GM19351 (cell line): ENCODE data around the gene ALKBH3.

Experiments used
- ATAC-seq: cut with Tn5 transposase; IDR thresholded peaks from one replicate; pipeline ENCODE4 v1.9.1; 2021; ENCODE audit warnings: mild to moderate bottlenecking, moderate library complexity; ENCODE audit not compliant: unreplicated experiment

Gene ALKBH3

DNA sequence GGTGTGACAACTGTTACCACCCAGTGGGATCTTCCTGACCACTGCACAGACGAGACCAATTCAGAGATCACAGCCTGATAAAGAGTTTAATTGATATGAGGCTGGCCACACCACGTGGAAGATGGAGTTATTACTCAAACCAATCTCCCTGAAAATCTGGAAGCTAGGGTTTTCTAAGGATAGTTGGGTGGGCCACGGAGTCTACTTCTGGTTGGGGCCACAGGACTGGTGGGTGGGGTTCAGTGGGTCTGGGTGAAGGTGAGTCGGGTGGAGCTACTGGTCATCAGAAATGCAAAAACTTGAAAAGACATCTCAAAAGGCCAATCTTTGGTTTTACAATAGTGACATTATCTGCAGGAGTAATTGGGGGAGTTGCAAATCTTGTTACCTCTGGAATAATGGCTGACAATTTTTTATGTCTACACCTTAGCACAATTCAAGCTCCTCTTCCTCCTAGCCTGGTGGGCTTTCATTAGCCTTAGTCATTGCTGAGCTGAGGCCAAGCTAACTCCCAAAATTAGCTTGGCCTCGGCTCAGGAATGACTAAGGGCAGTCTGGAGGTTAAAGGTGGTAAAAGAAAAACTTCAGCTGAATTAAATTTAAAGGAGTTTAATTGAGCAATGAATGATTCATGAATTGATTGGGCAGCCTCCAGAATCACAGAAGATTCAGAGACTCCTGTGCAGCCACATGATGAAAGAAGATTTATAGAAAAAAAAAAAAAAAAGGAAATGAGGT, 74.9 kb downstream of the ALKBH3 start:
- no peak for ATAC-seq

DNA sequence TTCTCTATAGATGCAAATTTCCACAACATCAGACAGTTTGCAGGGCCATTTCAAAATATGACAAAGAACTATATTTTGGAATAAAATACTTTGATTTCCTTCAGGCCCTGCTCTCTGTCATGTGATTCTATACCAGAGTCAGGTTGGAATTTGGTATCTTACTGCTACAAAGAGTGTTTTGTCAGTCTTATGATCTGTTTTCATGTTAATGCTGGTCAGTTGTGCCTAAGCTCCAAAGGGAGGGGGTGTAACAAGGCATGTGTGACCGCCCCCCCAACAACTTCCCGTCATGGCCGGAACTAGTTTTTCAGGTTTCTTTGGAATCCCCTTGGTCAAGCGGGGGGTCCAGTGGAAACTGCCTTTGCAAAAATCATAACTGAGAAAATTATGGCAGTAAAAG, 76.9 kb downstream of the ALKBH3 start:
- ATAC-seq: no peak

DNA sequence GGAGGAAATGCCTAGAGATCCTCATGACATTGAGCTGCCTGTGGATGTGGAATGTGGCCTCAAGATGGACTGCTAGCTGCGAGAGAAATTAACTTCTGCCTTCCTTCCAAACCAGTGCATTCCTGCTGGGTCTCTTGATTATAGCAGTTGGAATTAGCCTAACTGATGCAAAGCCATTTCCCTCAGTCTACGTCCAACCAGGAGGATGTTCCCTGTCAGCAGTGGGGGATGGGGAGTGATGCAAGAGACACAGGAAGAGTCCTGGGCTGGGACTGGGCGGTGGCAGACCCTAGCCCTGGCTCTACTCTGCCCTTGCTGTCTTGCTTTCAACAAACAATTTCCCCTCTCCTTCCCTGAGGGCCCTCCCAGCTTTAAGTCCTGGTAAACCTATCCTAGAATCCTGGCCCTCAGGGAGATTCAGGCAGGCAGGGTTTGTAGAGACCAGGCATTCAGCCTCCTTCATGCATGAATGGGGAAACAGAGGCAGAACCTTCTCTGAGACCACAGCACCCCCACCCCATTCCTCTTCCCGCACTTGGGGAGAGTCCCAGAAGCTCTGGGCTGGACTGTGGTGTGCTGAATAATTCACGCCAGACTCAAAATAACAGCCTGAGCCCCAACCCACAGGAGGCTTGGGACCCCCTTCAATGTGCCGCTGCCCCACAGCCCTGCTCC, 78.8 kb downstream of the ALKBH3 start:
- no peak for ATAC-seq

DNA sequence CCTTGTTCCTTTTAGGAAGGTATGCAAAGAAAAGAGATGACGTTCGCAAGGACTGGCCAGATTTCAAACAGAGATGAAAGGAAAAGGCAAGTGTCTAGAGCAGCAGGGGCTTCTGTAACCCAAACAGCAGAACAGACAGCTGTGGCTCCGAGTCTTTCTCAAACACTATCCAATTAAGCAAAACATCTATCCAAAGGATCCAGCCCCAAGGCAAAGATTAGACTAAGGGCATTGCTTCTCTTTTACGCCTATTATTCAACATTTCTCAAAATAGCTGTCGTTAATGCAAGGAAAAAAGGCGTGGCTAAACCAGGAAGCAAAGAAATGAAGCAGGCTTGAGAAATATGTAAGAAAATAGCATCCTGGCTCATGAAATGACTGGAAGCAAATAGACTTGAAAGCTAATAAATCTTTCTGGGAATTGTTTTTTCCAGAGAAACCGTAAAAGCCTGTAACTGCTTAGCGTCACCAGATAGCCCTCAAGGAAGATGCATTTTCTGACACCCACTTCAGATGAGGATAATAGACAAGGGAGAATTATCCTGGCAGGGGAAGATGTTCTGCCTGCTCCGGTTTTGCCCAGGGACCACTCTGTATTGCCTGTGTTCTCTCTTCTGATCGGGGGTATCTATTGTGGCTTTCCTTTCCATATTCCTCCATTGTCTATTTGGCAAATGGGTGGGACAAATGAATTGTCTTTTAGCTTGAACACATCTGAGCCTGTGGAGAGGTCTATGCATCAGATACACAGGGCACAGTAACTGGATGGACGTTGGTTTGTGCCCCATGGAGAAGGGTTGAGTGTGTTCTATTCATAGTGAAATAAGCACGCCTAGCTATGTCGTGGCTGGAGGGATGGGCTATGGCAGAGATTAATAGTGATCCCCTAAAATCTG, 82.0 kb downstream of the ALKBH3 start:
- no peak for ATAC-seq

DNA sequence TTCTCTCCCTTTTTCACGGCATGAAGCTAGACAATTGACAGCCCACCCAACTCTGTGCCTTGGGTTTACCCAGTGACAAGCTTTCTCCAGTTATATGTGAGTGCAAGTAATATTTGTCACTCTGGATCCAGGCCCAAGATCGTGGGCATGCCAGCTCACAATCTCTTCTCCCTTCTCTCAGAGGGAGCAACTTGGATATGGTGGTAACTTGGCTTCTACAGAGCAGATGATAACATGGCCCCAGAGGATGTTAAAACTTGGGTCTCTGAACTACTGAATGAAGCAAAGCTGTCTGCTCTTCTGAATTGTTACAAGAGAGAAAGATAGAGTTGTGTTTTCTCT, 82.6 kb downstream of the ALKBH3 start:
- no peak for ATAC-seq

DNA sequence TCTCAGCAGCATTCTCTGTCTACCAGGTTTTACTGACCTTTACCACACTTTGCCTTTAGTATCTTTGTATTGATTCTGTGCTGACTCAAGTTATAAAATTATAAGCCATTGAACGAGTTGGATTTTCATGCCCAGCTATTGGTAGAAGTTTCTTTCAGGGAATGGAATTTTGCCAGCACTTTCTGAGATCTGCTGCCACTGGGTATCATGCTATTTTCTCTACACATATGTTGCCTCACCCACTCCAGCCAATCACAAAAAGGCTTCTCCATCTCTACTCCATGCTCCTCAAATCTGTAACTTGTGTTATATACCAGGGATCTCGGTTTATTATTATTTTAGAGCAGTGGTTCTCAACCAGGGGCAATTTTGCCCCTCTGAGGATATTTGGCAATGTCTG, 87.0 kb downstream of the ALKBH3 start:
- ATAC-seq: no peak

DNA sequence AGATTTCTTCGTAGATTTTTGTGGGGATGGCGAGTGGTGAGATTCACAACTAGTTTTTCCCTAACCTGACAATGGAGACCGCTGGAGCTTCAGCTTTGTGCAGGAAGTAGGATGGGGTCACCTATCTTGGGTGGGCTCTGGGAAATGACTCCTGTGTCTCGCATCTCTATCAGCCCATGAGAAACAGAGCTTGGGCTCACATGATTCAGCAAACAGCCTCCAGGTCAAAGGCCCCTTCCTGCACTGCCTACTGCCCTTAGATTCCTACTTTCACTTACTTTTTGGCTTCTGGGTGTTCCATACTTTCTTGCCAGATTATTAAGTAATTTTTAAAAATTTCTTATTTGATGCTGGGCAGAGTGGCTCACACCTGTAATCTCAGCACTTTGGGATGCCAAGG, 88.1 kb downstream of the ALKBH3 start:
- ATAC-seq: no peak

DNA sequence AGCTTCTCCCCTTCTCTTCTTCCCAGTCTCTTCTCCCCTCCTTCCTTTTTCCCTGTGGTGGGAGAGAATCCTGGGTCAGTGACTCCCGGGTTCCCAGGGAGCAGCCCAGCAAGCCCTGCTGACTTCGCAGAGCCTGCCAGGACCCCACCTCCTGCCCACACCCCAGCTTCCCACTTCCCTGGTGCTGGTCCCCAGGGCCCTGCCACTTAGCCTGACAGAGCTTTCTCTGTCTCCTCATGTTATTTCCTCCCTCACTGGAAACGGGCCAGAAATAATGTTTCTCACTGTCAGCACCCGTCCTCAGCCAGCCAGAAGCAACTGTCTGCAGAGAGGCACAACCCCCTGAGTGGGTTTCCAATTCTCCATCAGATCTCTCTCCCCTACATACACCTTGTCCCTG, 88.9 kb downstream of the ALKBH3 start:
- no peak for ATAC-seq
